HepG2 (cell line): ENCODE data around the gene ZNF615. TPM values are rescaled to one million over a fixed set of nuclear protein-coding genes. Genes with fewer than 3 reads are reported as not detected.

Experiments used
- AKNA ChIP-seq: sonication (generic); formaldehyde crosslinking; IDR thresholded peaks from 2 replicates; pipeline ENCODE4 v1.4.0; 2020; ENCODE audit warnings: missing genetic modification reagents, borderline replicate concordance
- ATF6 ChIP-seq: sonication (generic); formaldehyde crosslinking; conservative IDR thresholded peaks from 2 replicates; pipeline ENCODE4 v1.4.0; 2020; ENCODE audit warnings: missing genetic modification reagents
- CCDC6 ChIP-seq: sonication (generic); formaldehyde crosslinking; IDR thresholded peaks from 2 replicates; pipeline ENCODE4 v1.8.1; 2022; ENCODE audit warnings: mild to moderate bottlenecking, missing genetic modification reagents, moderate library complexity
- EZH2 ChIP-seq: conservative IDR thresholded peaks from 2 replicates; pipeline ENCODE4 v1.6.1; 2012; ENCODE audit warnings: mild to moderate bottlenecking, low read depth, low read length, moderate library complexity
- FOXK1 ChIP-seq: sonication (generic); formaldehyde crosslinking; IDR thresholded peaks from 2 replicates; pipeline ENCODE4 v1.4.0; 2020; ENCODE audit warnings: low read depth, missing genetic modification reagents, borderline replicate concordance
- HMG20B ChIP-seq: conservative IDR thresholded peaks from 2 replicates; pipeline ENCODE4 v1.6.1; 2016; ENCODE audit warnings: missing genetic modification reagents, missing compliant biosample characterization
- KDM2A ChIP-seq: sonication (generic); formaldehyde crosslinking; IDR thresholded peaks from 2 replicates; pipeline ENCODE4 v1.4.0; 2020; ENCODE audit warnings: low read depth, missing genetic modification reagents, borderline replicate concordance
- NFE2 ChIP-seq: sonication (generic); formaldehyde crosslinking; IDR thresholded peaks from 2 replicates; pipeline ENCODE4 v1.4.0; 2020; ENCODE audit warnings: missing genetic modification reagents
- SMYD3 ChIP-seq: sonication (generic); formaldehyde crosslinking; IDR thresholded peaks from 2 replicates; pipeline ENCODE4 v1.8.1; 2023; ENCODE audit warnings: mild to moderate bottlenecking, missing genetic modification reagents
- SOX6 ChIP-seq, 2 experiments: fragments of 450-650 bp in 1 of 2; sonication (generic) in 1 of 2; formaldehyde crosslinking in 1 of 2; IDR thresholded peaks; 2 replicates each; pipeline versions ENCODE4 v1.4.0 to v1.6.1; 2017 to 2020; ENCODE audit warnings: antibody characterized with exemption in 1 of 2, mild to moderate bottlenecking in 1 of 2, missing genetic modification reagents in 1 of 2
- TBX2 ChIP-seq: sonication (generic); formaldehyde crosslinking; IDR thresholded peaks from 2 replicates; pipeline ENCODE4 v1.5.0; 2020; ENCODE audit warnings: missing genetic modification reagents, mild to moderate bottlenecking, borderline replicate concordance
- ZBTB44 ChIP-seq: sonication (generic); formaldehyde crosslinking; IDR thresholded peaks from 2 replicates; pipeline ENCODE4 v1.4.0; 2020; ENCODE audit warnings: missing genetic modification reagents
- ZNF264 ChIP-seq: sonication (generic); formaldehyde crosslinking; IDR thresholded peaks from 2 replicates; pipeline ENCODE4 v1.4.0; 2020; ENCODE audit warnings: missing genetic modification reagents
- ZNF577 ChIP-seq: sonication (generic); formaldehyde crosslinking; IDR thresholded peaks from 2 replicates; pipeline ENCODE4 v1.4.0; 2020; ENCODE audit warnings: mild to moderate bottlenecking, low read depth, missing genetic modification reagents, borderline replicate concordance
- ZNF7 ChIP-seq: IDR thresholded peaks from 2 replicates; pipeline ENCODE4 v1.6.1; 2016; ENCODE audit warnings: missing biosample characterization, missing genetic modification reagents
- ZNF746 ChIP-seq: sonication (generic); formaldehyde crosslinking; IDR thresholded peaks from 2 replicates; pipeline ENCODE4 v1.8.0; 2022; ENCODE audit warnings: mild to moderate bottlenecking, missing genetic modification reagents
- ZSCAN31 ChIP-seq: sonication (generic); formaldehyde crosslinking; IDR thresholded peaks from 2 replicates; pipeline ENCODE4 v1.5.0; 2020; ENCODE audit warnings: low read depth, mild to moderate bottlenecking, missing genetic modification reagents
- polyA plus RNA-seq, 8 experiments: library from polyadenylated mRNA; depleted of rRNA in 3 of 8; stranded (reverse) in 7 of 8; unstranded in 1 of 8; fragments of >200 nt; fragmentation: Illumina TruSeq in 4 of 8; extraction: Trizol in 4 of 8; gene quantifications; 2 replicates each; pipeline versions ENCODE4 v1.2.1 to v1.2.3, GENCODE V29; 2011 to 2016; ENCODE audit warnings: low read depth in 4 of 8, missing spikeins in 1 of 8, mixed read lengths in 1 of 8; ENCODE audit not compliant: insufficient read depth in 1 of 8
- total RNA-seq, 5 experiments: library from RNA; depleted of rRNA; stranded (reverse); fragments of >200 nt; fragmentation: Illumina TruSeq; extraction: Trizol; gene quantifications; 2 replicates each; pipeline ENCODE4 v1.2.3, GENCODE V29; 2016; ENCODE audit warnings: low read depth in 1 of 5
- TF ChIP-seq, protein P1 (sequence below): sonication (generic); formaldehyde crosslinking; IDR thresholded peaks from 2 replicates; pipeline ENCODE4 v1.5.0; 2020; ENCODE audit warnings: mild to moderate bottlenecking, missing genetic modification reagents, borderline replicate concordance

The ZNF615 gene
- total and polyA plus RNA-seq, 2 of the 13 experiments (the other 11 are each of a cell fraction or from before 2014, with no cell fraction given): 5.2 to 7.8 TPM

GRCh38 chr19:52028027-52028779, 20.2 kb upstream of the ZNF615 start, which contains the start of gene ZNF614 (continued):
- no peak for TF ChIP-seq ATF6 (CRISPR knock-in tag)
- peak; percentile 95 for TF ChIP-seq ZSCAN31 (CRISPR knock-in tag)
- no peak for TF ChIP-seq NFE2
- no peak for TF ChIP-seq SOX6 (IDR thresholded peaks at IDR 0.05)
- peak; percentile 68 for TF ChIP-seq SOX6 (CRISPR knock-in tag; IDR thresholded peaks at IDR 0.05)
- no peak for TF ChIP-seq ZNF7
- TF ChIP-seq ZNF264 (CRISPR knock-in tag): 0 out of 2 replicates have a peak, but pooled peaks have one; percentile 63
- TF ChIP-seq ZBTB44 (CRISPR knock-in tag): peak; percentile 42; the same call in 1 of the 2 replicates
- TF ChIP-seq TBX2: peak; percentile 73
- TF ChIP-seq SMYD3: peak; percentile 92
- TF ChIP-seq, protein P1, sequence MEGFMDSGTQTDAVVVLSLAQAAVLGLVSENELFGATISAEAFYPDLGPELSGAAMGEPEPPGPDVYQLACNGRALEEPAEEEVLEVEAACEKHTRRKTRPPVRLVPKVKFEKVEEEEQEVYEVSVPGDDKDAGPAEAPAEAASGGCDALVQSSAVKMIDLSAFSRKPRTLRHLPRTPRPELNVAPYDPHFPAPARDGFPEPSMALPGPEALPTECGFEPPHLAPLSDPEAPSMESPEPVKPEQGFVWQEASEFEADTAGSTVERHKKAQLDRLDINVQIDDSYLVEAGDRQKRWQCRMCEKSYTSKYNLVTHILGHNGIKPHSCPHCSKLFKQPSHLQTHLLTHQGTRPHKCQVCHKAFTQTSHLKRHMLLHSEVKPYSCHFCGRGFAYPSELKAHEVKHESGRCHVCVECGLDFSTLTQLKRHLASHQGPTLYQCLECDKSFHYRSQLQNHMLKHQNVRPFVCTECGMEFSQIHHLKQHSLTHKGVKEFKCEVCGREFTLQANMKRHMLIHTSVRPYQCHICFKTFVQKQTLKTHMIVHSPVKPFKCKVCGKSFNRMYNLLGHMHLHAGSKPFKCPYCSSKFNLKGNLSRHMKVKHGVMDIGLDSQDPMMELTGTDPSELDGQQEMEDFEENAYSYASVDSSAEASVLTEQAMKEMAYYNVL (CRISPR knock-in tag): peak; percentile 83
- TF ChIP-seq ZNF746: no peak
- TF ChIP-seq CCDC6: no peak
- no peak for TF ChIP-seq HMG20B (CRISPR knock-in tag)
- no peak for TF ChIP-seq ZNF577 (CRISPR knock-in tag)
- no peak; the same call in 1 of the 2 replicates for TF ChIP-seq AKNA
- peak; percentile 96 for TF ChIP-seq KDM2A (CRISPR knock-in tag)
- TF ChIP-seq EZH2: no peak
- TF ChIP-seq FOXK1 (CRISPR knock-in tag): peak; percentile 60; the same call in 1 of the 2 replicates
